GM19463 (cell line): ENCODE measurements around the gene IQCC.

Source experiments
- ATAC-seq: cut with Tn5 transposase; IDR thresholded peaks from one replicate; pipeline ENCODE4 v1.9.1; 2021; ENCODE audit warnings: mild to moderate bottlenecking, moderate library complexity; ENCODE audit not compliant: unreplicated experiment

The IQCC gene

GRCh38 chr1:32195531-32195930, 9.9 kb upstream of the IQCC start:
- no peak for ATAC-seq

- ATAC-seq = no peak
Observed at GRCh38 chr1:32195972-32196823, 9.3 kb upstream of the IQCC start.

- ATAC-seq = no peak
Observed at GRCh38 chr1:32197074-32197473, 8.4 kb upstream of the IQCC start.

- no peak for ATAC-seq
Observed at GRCh38 chr1:32197837-32198236, 7.6 kb upstream of the IQCC start.

GRCh38 chr1:32198237-32199042, 7.0 kb upstream of the IQCC start:
- ATAC-seq = no peak

- no peak for ATAC-seq
Observed at GRCh38 chr1:32199043-32199716, 6.3 kb upstream of the IQCC start.

- no peak for ATAC-seq
Observed at GRCh38 chr1:32199717-32200072, 5.8 kb upstream of the IQCC start.

GRCh38 chr1:32200226-32201010, 5.1 kb upstream of the IQCC start, which contains the start of gene CCDC28B:
TSS of gene CCDC28B (plus strand) at chr1:32200595. CDS start at chr1:32201936, 1,341 bp downstream.
- peak; percentile 42 for ATAC-seq

- ATAC-seq = peak; percentile 35
Observed at GRCh38 chr1:32201011-32201855, 4.2 kb upstream of the IQCC start.

- ATAC-seq = no peak
Observed at GRCh38 chr1:32204943-32205361, 519 bp upstream of the IQCC start.

GRCh38 chr1:32208469-32208868, 3.0 kb downstream of the IQCC start:
- ATAC-seq = no peak

- ATAC-seq = no peak
Observed at GRCh38 chr1:32208891-32209328, 3.4 kb downstream of the IQCC start, which contains the start of gene DCDC2B. TSS of gene DCDC2B (plus strand) at chr1:32209089. CDS start at chr1:32209094, 5 bp downstream.

- no peak for ATAC-seq
Observed at GRCh38 chr1:32215629-32216480, 10.4 kb downstream of the IQCC start.

- ATAC-seq = no peak
Observed at GRCh38 chr1:32216566-32216965, 11.1 kb downstream of the IQCC start.

GRCh38 chr1:32219022-32219421, 13.6 kb downstream of the IQCC start:
- no peak for ATAC-seq

GRCh38 chr1:32220746-32221580, 15.5 kb downstream of the IQCC start:
- ATAC-seq = no peak

- no peak for ATAC-seq
Observed at GRCh38 chr1:32221581-32221979, 16.1 kb downstream of the IQCC start.
